HG03457 (cell line): Measurements from ENCODE around the gene CLPSL1.
"Not testable (repeated sequence)": the region's sequence is repeated elsewhere in the genome, so short reads cannot be mapped to it uniquely, and the experiment has no call there.

Experiments used
- ATAC-seq: cut with Tn5 transposase; IDR thresholded peaks from one replicate; pipeline ENCODE4 v1.9.1; 2021; ENCODE audit warnings: moderate number of reproducible peaks; ENCODE audit not compliant: unreplicated experiment

Gene CLPSL1, protein sequence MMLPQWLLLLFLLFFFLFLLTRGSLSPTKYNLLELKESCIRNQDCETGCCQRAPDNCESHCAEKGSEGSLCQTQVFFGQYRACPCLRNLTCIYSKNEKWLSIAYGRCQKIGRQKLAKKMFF

DNA sequence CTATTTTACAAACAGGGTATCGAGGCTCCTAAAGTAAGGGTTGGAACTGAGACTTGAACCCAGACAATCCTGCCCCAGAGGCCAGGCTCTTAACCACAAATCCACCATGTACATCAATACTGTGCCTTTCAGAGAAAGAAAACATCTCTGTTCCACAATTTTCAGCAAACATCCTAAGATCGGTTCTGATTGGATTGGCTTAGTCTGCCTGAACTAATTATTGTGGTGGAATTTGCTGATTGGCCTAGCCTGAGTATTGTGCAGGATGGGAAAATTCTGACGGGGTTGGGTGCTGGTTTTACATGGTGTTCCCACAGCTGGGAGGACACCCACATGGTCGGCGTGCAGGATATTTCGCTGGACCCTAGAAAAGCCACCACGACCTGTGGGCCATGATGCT, at the start of gene CLPSL1:
TSS of gene CLPSL1 (plus strand) at position 301 of the 400 bp plus-strand sequence. CDS start at position 393, 92 bp downstream.
- ATAC-seq = no peak

DNA sequence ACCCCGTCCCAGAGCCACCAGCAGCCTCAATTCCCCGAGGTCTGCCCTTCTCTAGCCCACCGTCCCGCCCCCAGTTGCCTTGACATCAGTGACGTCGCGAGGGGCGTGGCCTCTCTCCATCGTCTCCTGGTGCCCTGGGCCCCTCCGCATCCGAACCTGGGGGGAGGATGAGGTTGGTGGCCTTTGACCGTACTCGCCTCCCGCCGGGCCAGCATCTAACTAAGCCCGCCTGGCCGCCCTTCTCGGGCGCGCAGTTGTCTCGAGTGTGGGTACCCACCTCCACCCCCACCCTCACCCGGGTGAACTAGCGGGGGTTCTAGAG, 49.4 kb upstream of the CLPSL1 start:
- ATAC-seq = peak; percentile 30

DNA sequence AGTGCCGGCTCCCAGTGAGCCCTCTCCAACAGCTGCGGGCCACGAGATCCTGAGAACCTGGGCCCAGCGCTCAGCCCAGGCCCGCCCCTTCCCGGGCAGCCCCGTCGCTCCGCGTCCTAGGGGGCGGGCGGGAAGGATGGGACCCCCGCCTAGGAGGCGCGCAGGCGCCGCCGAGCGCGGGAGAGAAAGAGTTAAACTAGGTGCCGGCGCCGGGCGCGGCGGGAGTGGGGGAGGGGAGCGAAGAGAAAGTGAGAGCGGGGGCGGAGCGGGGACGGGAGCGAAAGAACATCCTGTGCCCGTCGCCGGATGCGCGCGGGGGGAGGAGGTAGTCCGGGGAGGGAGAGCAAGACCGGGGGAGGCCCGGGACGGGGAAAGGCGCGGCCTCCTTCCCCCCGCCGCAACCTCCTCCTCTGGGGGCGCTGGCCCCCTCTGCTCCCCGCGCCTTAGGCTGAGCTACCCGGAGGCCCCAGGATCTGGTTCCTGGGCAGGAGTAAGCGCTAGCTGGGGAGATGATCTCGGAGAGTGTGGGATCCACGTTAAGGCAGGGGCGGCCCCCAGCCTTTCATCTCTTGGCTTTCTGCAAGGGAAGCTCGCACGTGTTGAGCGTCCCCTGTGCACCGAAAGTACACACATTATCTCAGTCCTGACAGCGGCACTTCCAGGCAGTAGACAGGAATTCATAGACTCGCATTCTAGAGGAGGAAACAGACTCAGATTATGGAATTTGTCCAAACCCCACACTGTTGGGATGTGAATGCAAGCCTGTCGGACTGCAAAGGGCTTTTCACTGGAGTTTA, 48.9 kb upstream of the CLPSL1 start:
- ATAC-seq = peak; percentile 49

DNA sequence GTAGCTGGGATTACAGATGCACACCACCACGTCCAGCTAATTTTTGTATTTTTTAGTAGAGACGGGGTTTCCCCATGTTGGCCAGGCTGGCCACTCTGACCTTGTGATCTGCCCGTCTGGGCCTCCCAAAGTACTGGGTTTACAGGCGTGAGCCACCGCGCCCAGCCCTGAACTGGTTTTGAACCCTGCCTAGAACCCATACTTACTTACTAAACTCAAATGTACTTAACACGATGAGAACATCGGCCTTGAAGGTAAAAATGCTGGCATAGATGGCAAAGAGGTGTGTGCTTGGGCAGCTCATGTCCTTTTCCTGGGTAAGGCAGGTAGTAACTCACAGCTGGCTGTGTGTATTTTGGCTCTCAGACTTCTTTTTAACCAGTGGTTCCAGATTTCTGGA, 47.2 kb upstream of the CLPSL1 start:
- no peak for ATAC-seq

DNA sequence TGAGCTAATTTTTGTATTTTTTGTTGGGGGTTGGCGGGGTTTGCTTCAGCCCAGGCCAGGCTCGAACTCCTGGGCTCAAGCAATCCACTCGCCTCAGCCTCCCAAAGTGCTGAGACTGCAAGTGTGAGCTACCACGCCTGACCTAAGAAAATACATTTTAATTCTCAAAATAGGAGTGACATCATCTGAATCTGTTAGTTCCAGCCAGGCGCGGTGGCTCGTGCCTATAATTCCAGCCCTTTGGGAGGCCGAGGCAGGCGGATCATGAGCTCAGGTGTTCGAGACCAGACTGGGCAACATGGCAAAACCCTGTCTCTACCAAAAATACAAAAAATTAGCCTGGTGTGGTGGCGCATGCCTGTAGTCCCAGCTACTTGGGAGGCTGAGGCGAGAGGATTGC, 46.5 kb upstream of the CLPSL1 start:
- ATAC-seq = not testable (repeated sequence)

DNA sequence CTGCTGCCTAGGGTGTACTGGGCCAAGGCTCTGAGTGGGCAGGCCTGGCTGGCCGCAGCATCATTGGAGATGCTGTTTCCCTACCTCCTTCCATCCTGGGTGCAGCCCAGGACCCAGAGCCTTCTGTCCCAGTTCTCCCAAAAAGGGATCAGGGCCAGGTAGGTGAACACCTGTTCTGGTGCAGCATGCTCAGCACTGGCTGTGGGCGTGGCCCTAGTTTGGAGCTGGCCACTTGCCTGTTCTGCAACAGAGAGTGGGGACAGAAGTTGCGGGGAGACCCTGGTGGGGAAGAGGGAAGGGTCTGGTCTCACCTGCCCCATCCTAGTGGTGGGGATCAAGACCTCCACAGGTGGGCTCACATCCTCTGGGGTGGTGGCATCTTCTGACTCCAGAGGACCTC, 45.4 kb upstream of the CLPSL1 start:
- ATAC-seq = no peak

DNA sequence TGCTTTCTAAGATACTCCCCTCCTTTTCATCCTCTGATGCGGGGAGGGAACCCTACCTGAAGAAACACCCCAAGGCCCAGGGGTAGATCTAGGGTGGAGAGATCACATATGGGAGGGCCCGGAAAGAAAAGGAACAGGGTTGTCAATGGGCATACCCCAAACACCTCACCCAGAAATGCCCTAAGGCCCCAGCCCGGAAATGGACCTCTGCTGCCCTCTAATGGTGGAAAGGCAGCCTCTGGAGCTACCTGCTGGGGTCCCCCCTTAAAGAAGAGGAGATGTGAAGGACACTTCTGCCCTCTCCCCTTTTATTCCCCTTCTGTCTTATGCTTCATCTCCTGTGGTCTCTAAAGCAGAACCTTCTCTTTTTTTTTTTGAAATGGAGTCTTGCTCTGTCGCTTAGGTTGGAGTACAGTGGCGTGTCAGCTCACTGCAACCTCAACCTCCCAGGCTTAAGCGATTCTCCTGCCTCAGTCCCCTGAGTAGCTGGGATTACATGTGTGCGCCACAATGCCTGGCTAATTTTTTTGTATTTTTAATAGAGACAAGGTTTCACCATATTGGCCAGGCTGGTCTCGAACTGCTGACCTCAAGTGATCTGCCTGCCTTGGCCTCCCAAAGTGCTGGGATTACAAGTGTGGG, 44.4 kb upstream of the CLPSL1 start:
- no peak for ATAC-seq

DNA sequence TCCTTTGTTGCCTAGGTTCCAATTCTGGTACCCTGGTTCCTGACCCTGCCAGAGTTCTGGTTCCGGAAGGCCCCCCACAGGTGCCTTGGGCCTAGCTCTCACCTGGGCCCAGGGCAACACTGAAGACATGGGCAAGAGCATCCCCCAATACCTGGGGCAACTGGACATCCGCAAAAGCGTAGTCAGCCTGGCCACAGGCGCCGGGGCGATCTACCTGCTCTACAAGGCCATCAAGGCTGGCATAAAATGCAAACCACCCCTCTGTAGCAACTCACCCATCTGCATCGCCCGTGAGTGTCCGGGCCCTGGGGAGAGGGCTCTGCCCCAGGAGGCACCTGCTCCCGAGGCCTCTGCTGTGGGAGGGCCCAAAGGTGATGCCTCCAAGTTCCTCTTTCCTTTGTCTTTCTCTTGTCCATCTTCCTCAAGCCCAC, 43.8 kb upstream of the CLPSL1 start, which contains the start of gene ARMC12:
TSS of gene ARMC12 (plus strand) at position 51 of the 431 bp plus-strand sequence. CDS start at position 128, 77 bp downstream.
- no peak for ATAC-seq

DNA sequence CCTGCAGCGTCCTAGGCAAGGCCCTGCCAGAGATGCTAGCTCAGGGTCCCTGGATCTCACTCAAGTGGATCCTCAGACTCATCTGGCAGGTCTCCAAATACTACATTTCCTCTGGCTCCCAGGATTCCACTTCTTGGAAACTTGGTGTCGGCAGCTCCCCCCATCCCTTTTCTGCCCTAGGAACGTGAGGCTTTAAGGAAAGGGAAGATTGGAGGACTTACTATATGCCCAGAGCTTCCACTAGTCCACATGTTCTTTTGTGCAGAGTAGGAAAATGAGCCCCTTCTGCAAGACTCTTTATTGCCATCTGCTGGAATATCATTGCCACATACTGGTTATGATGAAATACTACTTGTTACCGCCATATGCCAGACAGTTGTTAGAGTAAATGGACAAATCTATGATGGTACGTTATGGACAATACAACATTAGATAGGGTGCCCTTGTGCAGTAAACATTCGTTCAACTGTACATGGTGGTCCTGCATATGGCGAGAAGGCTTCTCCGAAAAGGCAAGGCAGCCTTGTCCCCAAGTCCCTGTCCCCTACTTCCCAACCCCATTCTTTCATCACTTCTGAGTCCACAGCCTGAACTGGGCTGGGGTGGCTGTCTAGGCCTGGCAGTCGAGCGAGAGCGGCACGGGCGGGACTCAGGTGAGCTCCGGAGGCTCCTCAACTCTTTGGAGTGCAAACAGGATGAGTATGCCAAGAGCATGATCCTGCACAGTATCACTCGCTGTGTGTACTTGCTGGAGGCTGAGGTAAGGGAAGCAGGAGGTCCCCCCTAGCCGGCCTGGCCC, 43.2 kb upstream of the CLPSL1 start:
- ATAC-seq = no peak

DNA sequence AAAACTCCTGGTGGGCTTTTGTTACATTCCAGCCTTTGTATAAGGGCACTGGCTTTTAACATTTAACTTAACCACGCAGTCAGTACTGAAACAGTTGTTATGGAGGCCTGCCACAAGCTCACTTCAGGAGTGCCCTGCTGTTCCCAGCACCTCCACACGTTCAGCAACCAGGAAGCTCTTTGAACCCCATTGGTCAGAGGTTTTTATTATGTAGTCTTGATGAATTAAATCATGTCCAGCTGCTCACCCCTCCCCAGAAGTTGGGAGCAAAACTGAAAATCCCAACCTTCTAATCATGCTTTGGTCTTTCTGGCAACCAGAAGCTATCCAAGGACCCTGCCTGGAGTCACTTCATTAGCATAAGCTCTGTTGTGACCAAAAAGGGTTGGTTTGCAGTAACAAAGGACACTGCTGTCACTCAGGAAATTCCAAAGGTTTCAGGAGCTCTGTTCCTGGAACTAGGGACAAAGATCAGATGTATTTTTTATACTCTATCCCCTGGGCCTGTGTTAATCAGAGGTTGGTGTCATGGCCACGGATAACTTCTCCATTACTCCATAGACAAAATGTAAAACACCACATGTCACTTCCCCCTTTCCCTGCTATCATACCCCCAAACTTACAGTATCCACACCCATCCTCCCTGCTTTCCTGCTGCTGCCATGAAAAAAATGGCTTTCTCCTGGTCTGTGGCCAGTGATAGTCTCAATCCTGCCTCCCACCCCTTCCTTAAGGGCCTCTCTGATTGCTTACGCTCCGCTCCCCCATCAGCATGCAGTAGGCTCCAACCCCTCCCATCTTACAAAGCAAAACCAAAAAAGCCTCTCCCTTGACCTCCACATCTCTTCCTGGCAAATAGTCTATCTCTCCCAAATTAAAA, 40.9 kb upstream of the CLPSL1 start:
- ATAC-seq = no peak

DNA sequence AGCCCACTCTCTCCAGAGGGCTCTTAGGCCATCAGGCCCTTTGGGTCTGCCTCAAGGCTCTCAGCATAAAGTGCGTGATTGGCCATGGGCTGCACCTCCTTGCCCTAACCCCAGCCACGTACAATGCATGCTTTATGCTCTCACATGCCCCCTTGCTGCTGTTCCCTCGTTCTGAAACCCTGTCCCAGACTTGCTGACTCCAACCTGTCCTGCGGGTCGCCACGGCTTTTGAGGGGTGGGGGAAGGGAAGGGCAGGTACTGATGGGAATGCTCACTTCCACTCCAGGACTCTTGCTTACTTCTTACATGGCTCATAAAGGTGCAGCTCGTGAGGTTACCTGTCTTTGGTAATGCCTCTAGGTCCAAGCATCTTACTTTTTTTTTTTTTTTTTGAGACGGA, 38.0 kb upstream of the CLPSL1 start:
- no peak for ATAC-seq

DNA sequence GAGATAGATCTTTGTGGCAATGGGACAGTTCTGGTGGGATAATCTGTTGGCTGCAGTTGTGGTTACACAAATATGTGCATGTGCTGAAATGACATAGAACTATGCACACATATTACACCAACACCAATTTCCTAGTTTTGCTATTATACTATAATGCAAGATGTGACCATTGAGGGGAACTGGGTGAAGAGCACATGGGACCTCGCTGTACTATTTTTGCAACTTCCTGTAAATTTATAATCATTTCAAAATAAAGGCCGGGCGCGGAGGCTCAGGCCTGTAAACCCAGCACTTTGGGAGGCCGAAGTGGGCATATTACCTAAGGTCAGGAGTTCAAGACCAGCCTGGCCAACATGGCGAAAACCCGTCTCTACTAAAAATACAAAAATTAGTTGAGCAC, 35.3 kb upstream of the CLPSL1 start:
- ATAC-seq = no peak

DNA sequence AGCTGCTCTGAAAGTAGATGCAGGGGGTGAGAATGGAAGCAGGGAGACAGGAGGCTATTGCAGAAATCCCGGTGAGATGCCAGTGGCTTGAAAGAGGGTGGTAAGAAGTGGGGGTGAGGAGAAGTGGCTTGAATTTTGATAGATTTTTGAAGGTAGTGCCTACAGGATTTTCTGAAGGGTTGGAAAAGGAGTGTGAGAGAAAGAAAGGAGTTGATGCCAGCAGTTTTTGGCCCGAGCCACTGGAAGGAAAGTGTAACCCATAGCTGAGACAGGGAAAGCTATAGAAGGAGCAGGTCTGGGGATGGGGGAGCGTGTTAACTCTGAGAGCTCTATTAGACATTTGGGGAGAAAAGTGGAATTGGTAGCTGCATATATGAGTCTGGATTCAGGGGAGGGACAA, 34.3 kb upstream of the CLPSL1 start:
- ATAC-seq = no peak

DNA sequence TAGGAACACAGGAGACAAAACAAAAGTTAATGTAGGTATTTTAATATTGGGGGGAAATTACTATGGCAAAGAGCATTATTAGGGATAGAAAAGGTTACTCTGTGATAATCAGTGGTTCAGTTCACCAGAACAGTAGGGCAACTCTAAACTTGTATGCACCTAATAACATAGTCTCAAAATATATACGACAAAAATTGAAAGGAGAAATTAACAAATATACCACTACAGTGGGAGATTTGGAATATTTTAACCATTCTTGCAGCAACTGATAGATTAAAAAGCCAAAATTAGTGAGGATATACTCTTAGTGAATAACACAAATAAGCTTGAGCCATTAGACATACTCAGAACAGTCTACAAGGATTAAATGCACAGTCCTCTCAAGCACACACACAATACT, 32.9 kb upstream of the CLPSL1 start:
- no peak for ATAC-seq

DNA sequence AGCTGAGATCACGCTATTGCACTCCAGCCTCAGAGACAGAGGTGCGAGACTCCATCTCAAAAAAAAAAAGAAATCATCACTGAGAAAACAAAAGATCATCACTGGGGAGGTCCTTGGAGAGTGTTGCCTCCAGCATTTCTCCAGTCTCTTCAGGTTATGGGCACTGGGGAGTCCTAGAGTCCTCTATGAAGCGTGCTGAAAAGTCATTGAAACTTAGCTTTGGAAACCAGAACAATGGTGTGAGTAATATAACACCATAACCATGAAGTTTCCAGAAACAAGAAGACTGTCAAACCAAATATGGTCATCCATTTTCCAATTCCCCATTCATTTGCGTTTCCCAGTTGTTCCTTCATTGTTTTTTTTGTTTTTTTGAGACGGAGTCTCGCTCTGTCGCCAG, 30.3 kb upstream of the CLPSL1 start:
- no peak for ATAC-seq

DNA sequence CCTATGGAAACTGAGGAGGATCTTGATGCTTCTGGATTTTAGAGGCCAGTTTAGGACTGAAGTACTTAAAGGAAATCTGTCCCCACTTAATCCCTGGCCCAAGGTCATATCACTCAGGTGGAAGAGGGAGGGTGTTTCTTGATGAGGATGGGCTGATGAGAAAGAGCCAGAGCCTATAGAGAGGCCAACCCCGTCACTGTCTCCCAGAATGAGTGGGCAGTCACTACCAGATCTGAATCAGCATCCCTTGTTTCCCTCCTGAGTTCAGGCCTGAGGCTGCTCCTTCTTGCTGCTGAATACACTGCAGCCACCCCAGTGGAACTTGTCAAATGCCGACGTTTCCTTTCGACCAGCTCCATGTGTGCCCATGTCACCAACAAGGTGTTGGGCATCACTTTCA, 29.2 kb upstream of the CLPSL1 start:
- ATAC-seq = no peak

DNA sequence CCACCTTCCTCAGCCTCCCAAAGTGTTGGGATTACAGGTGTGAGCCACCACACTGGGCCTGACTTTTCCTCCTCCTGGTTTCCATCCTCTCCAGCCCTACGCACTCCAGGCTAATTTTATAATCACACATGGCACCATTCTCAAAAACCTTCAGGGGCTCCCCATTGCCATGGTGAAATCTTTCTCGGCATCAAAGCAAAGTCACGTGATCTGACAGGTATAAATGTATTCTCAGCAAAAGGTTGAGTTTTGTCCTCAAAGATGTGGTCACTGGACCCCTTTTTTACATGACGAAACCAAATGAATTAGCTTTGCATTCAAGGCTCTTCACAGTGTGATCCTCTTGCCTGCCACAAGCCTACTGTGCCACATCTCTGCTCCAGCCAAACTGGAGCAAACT, 28.5 kb upstream of the CLPSL1 start:
- ATAC-seq = no peak

DNA sequence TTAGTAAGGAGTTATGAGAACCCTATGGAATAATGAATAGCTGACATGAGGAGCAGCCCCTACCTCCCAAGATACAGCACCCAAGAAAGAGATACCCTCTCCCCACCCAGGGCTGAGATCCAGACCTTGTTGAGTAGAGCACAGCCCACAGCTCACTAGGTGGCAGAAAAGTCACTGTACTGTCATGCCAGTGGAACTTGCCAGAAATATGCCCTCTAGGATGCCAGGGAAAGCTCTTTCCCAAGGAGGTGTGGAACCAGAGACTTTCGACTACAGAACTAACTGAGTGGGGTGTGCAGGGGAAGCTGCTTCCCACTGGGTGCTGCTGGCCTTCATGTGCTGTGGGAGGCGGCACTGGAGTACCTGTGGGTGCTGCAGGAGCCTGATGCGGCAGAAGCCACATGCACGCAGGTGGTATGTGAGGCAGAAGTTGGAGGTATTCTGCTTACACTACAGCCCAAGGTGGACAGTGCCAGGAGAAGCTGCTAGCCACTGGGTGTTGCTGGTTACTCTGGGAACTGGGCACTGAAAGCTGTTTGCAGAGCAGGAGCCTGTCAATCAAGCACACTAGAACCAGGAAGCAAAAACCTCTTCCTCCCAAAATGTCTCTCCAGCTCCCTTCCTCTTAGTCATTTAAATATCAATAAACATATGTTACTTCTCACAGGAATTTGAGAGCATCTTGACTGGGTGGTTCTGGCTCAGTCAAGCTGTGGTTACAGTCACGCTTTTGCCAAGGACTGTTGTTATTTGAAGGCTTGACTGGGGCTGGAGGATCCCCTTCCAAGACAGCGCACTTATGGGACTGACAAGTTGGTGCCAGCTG, 26.2 kb upstream of the CLPSL1 start:
- ATAC-seq = no peak

DNA sequence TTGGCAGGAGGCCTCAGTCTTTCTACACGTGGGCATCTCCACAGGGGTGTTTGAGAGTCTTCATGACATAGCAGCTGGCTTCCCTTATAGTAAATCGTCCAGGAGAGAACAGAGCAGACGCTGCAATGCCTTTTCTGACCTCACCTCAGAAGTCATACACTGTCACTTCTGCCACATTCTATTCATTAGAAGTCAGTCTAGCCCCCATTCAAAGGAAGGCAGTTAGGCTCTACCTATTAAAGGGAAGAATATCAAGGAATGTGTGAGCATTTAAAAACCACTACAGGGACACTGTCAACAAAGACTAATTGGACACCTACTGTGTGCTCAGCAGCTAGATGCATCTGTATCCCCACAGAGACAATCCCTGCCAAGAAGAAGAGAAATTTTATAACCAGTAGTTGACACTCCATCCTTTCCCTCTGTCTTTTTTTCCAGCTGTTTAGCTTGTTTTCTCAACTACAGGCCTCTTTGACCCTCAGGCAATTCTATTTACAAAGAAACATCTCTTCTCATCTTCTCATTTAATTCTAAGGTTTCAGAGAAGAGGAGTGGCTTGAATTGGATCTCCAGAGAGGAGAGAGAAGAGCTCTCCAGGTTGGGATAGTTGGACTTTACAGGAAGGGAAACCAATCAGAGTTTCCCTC, 25.4 kb upstream of the CLPSL1 start:
- no peak for ATAC-seq
